Hepatocyte (in vitro differentiated cells): ENCODE results near the gene DENND4A. TPM values are rescaled to one million over a fixed set of nuclear protein-coding genes. Genes with fewer than 3 reads are reported as not detected.

Experiments used
- DNase-seq: peaks from one replicate; pipeline ENCODE4 v3.0.0-alpha.2; 2016; ENCODE audit warnings: low spot score
- H2AFZ ChIP-seq: fragments of 200-600 bp; sonication (generic); 2 replicates; pipeline ENCODE4 v1.6.0; 2016; ENCODE audit warnings: antibody characterized with exemption, mild to moderate bottlenecking
- H3K27ac ChIP-seq: fragments of 200-600 bp; sonication (generic); 2 replicates; pipeline ENCODE4 v1.5.1; 2016; ENCODE audit warnings: mild to moderate bottlenecking
- H3K27me3 ChIP-seq: fragments of 200-600 bp; sonication (generic); 2 replicates; pipeline ENCODE4 v1.6.1; 2016
- H3K36me3 ChIP-seq: fragments of 200-600 bp; sonication (generic); replicated peaks from 2 replicates; pipeline ENCODE4 v1.5.1; 2016; ENCODE audit warnings: low read depth; ENCODE audit not compliant: insufficient read depth
- H3K4me1 ChIP-seq: fragments of 200-600 bp; sonication (generic); 2 replicates; pipeline ENCODE4 v1.5.1; 2016; ENCODE audit warnings: mild to moderate bottlenecking, moderate library complexity; ENCODE audit not compliant: insufficient read depth
- H3K4me2 ChIP-seq: fragments of 200-600 bp; sonication (generic); 2 replicates; pipeline ENCODE4 v1.6.0; 2016
- H3K4me3 ChIP-seq: fragments of 200-600 bp; sonication (generic); 2 replicates; pipeline ENCODE4 v1.5.1; 2016; ENCODE audit warnings: mild to moderate bottlenecking
- H3K79me2 ChIP-seq: fragments of 200-600 bp; sonication (generic); 2 replicates; pipeline ENCODE4 v1.6.0; 2017; ENCODE audit warnings: mild to moderate bottlenecking
- H3K9me2 ChIP-seq: fragments of 200-600 bp; sonication (generic); replicated peaks from 2 replicates; pipeline ENCODE4 v1.6.0; 2017; ENCODE audit warnings: mild to moderate bottlenecking; ENCODE audit not compliant: insufficient read depth
- H3K9me3 ChIP-seq: fragments of 200-600 bp; sonication (generic); 2 replicates; pipeline ENCODE4 v1.5.1; 2016; ENCODE audit warnings: low read depth, mild to moderate bottlenecking
- H4K20me1 ChIP-seq: fragments of 200-600 bp; sonication (generic); 2 replicates; pipeline ENCODE4 v1.6.0; 2016; ENCODE audit warnings: mild to moderate bottlenecking; ENCODE audit not compliant: insufficient read depth, poor library complexity, severe bottlenecking
- CTCF ChIP-seq: fragments of 200-600 bp; sonication (generic); IDR thresholded peaks from 2 replicates; pipeline ENCODE4 v1.5.1; 2016; ENCODE audit warnings: antibody characterized with exemption, mild to moderate bottlenecking; ENCODE audit not compliant: poor library complexity
- EZH2 ChIP-seq: fragments of 200-600 bp; sonication (generic); IDR thresholded peaks from 2 replicates; pipeline ENCODE4 v1.6.1; 2016; ENCODE audit warnings: antibody characterized with exemption, mild to moderate bottlenecking, borderline replicate concordance
- EZH2phosphoT487 ChIP-seq: fragments of 200-600 bp; sonication (generic); IDR thresholded peaks from one replicate; pipeline ENCODE4 v1.6.1; 2018; ENCODE audit warnings: antibody characterized with exemption, mild to moderate bottlenecking, low read depth, moderate library complexity; ENCODE audit not compliant: unreplicated experiment, severe bottlenecking
- WGBS: methylation state at CpG from one replicate; pipeline ENCODE4 v1.1.6; 2016; ENCODE audit warnings: low lambda C conversion rate; ENCODE audit errors: missing lambda C conversion rate; 5-methylcytosine and 5-hydroxymethylcytosine counted together
- polyA plus RNA-seq: library from polyadenylated mRNA; unstranded; fragments of >200 nt; fragmentation: Nextera tagmentation; extraction: Ambion mirVana; gene quantifications from 2 replicates; pipeline ENCODE4 v1.2.1, GENCODE V29; 2016
- total RNA-seq: library from RNA; depleted of rRNA; stranded (reverse); fragments of >200 nt; gene quantifications from 2 replicates; pipeline ENCODE4 v1.2.3, GENCODE V29; 2014

DENND4A gene
- total and polyA plus RNA-seq, 2 experiments from 2014 or later: 3.2 to 20.7 TPM

- no peaks in the 10 kb centered on the region for H4K20me1 ChIP-seq
- no peaks in the 10 kb centered on the region for H3K9me3 ChIP-seq
- no peaks in the 10 kb centered on the region for H3K36me3 ChIP-seq
- H3K27ac ChIP-seq: no peak overlapping the region
- no peaks in the 10 kb centered on the region for H3K9me2 ChIP-seq
- no peak overlapping the region for H2AFZ ChIP-seq
- no peaks in the 10 kb centered on the region for H3K4me1 ChIP-seq
- 94% methylated on average over 1 of the region's 1 CpG for WGBS
- H3K79me2 ChIP-seq: no peaks in the 10 kb centered on the region
- H3K4me3 ChIP-seq: no peak overlapping the region
- DNase-seq: no peak
- TF ChIP-seq EZH2phosphoT487 (no peak), EZH2 (no peak), CTCF (no peak)
- no peak overlapping the region for H3K4me2 ChIP-seq
- H3K27me3 ChIP-seq: no peaks in the 10 kb centered on the region
Measured at GRCh38 chr15:65688462-65688861, 103.6 kb downstream of the DENND4A start.

- Histone ChIP-seq H3K4me1 (no peaks in the 10 kb centered on the region), H3K9me2 (no peaks in the 10 kb centered on the region), H3K27me3 (no peaks in the 10 kb centered on the region), H3K4me3 (no peak overlapping the region), H3K79me2 (no peaks in the 10 kb centered on the region), H2AFZ (no peak overlapping the region), H3K36me3 (no peaks in the 10 kb centered on the region), H3K4me2 (no peak overlapping the region), H3K27ac (no peak overlapping the region), H3K9me3 (no peaks in the 10 kb centered on the region), H4K20me1 (no peaks in the 10 kb centered on the region)
- DNase-seq: no peak
- 93% methylated on average over 2 of the region's 2 CpGs for WGBS
- TF ChIP-seq CTCF (no peak), EZH2 (no peak), EZH2phosphoT487 (no peak)
Measured at GRCh38 chr15:65682404-65682911, 109.6 kb downstream of the DENND4A start.

- no peak for DNase-seq
- Histone ChIP-seq H4K20me1 (no peaks in the 10 kb centered on the region), H3K9me3 (no peaks in the 10 kb centered on the region), H3K9me2 (no peaks in the 10 kb centered on the region), H3K4me2 (no peak overlapping the region), H3K79me2 (no peaks in the 10 kb centered on the region), H2AFZ (no peak overlapping the region), H3K27me3 (no peaks in the 10 kb centered on the region), H3K27ac (no peak overlapping the region), H3K4me3 (no peak overlapping the region), H3K4me1 (no peaks in the 10 kb centered on the region), H3K36me3 (no peaks in the 10 kb centered on the region)
- no peak for TF ChIP-seq EZH2phosphoT487
- no peak for TF ChIP-seq CTCF
- no peak for TF ChIP-seq EZH2
- 100% methylated on average over 1 of the region's 1 CpG for WGBS
Measured at GRCh38 chr15:65680544-65680943, 111.5 kb downstream of the DENND4A start.

- no peak for DNase-seq
- no peaks in the 10 kb centered on the region for H3K79me2 ChIP-seq
Measured at GRCh38 chr15:65676123-65676522, 116.0 kb downstream of the DENND4A start.

More at GRCh38 chr15:65676123-65676522, 116.0 kb downstream of the DENND4A start:
- Histone ChIP-seq H3K27ac (no peak overlapping the region), H4K20me1 (no peaks in the 10 kb centered on the region), H3K4me1 (no peaks in the 10 kb centered on the region), H3K36me3 (no peaks in the 10 kb centered on the region), H3K9me2 (no peaks in the 10 kb centered on the region), H3K9me3 (no peaks in the 10 kb centered on the region), H2AFZ (no peak overlapping the region), H3K4me2 (no peak overlapping the region), H3K4me3 (no peak overlapping the region), H3K27me3 (no peaks in the 10 kb centered on the region)
- no peak for TF ChIP-seq CTCF
- TF ChIP-seq EZH2: no peak
- WGBS: 91% methylated on average over 2 of the region's 2 CpGs
